Neutrophil (primary cell): Measurements from ENCODE around the gene ZNHIT3.
"Not testable (repeated sequence)": the region's sequence is repeated elsewhere in the genome, so short reads cannot be mapped to it uniquely, and the experiment has no call there.

Source experiments
- H3K27ac ChIP-seq: fragments of 200-600 bp; sonication (generic); 2 replicates; pipeline ENCODE4 v1.5.1; 2016; ENCODE audit warnings: mild to moderate bottlenecking, moderate library complexity
- H3K27me3 ChIP-seq: fragments of 200-600 bp; sonication (generic); 2 replicates; pipeline ENCODE4 v1.6.0; 2016; ENCODE audit warnings: mild to moderate bottlenecking
- H3K36me3 ChIP-seq: fragments of 200-600 bp; sonication (generic); 2 replicates; pipeline ENCODE4 v1.5.1; 2017
- H3K4me1 ChIP-seq, 2 experiments: fragments of 200-600 bp in 1 of 2; sonication (generic) in 1 of 2; 1 replicate in 1 of 2; 2 replicates in 1 of 2; pipeline versions ENCODE4 v1.5.1 to v1.6.1; 2013 to 2016; ENCODE audit warnings: low read depth in 1 of 2, low read length in 1 of 2, mild to moderate bottlenecking in 1 of 2, moderate library complexity in 1 of 2; ENCODE audit not compliant: control insufficient read depth in 1 of 2, insufficient read depth in 1 of 2
- H3K4me3 ChIP-seq, 2 experiments: fragments of 200-600 bp in 1 of 2; sonication (generic) in 1 of 2; 1 replicate in 1 of 2; 2 replicates in 1 of 2; pipeline ENCODE4 v1.5.1; 2013 to 2016; ENCODE audit warnings: low read depth in 1 of 2, low read length in 1 of 2, mild to moderate bottlenecking in 1 of 2, moderate library complexity in 1 of 2
- H3K9me3 ChIP-seq: fragments of 200-600 bp; sonication (generic); 2 replicates; pipeline ENCODE4 v1.5.1; 2016
- CTCF ChIP-seq: fragments of 200-600 bp; sonication (generic); IDR thresholded peaks from 2 replicates; pipeline ENCODE4 v1.5.1; 2016; ENCODE audit warnings: antibody characterized with exemption

ZNHIT3 gene

GRCh38 chr17:36481829-36482228, 4.7 kb upstream of the ZNHIT3 start:
- Histone ChIP-seq H3K4me1 (peaks cover 20 to 23% of the 10 kb centered on the region in 2 experiments), H3K4me3 (no peak overlapping the region), H3K27me3 (peaks cover 61% of the 10 kb centered on the region), H3K36me3 (no peaks in the 10 kb centered on the region), H3K27ac (no peak overlapping the region), H3K9me3 (no peaks in the 10 kb centered on the region)
- no peak for TF ChIP-seq CTCF

DNA sequence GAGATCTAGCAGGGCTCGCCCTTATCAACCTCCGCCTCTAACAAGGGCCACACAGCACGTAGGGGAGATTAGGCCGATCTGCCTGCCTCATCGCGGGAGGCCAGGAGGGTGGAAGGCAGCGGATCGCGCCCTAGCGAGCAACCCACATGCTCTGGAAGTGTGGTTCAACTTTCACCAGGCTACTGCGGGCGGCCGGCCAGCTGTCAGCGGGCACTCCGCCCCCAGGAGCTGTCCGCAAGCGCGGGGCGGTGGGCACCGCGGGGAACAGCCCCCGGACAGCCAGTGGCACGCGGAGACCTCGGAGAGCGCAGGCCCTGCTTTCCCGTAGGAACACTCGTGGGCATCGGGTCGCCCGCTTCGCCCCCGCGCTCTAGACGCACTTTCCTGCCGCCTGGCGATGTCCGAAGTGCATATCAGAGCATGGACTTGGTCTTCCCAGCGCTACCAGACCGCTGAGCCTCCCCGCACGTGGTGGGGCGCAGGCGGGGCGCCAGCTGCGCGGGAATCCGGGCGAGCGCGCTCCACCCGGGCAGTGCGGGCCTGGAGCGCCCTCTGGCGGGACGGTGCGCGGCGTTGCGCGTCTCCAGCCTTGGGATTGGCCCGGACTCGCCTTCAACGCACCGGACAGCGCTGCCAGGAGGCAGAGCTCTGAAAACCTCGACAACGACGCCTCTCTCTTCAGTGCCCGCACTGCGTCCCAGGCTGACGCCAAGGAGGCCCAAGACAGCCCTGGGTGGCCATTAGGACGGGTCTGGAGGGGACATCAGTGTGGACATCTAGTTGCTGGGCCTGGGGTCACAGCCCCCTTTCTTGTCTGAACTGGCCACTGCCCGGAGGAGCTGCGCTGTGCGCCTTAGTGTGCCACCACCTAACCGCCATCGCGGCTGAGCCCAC, 3.6 kb upstream of the ZNHIT3 start:
- TF ChIP-seq CTCF, result peak; percentile 93
- peak overlapping the region; percentile 14 to 66 for H3K4me3 ChIP-seq
- peaks cover 51% of the 10 kb centered on the region for H3K27me3 ChIP-seq
- no peaks in the 10 kb centered on the region for H3K36me3 ChIP-seq
- peaks cover 27 to 32% of the 10 kb centered on the region in 2 experiments for H3K4me1 ChIP-seq
- no peaks in the 10 kb centered on the region for H3K9me3 ChIP-seq
- peak overlapping the region; percentile 3 for H3K27ac ChIP-seq

GRCh38 chr17:36484021-36484420, 2.5 kb upstream of the ZNHIT3 start:
- H3K4me3 ChIP-seq, H3K9me3 ChIP-seq, H3K27ac ChIP-seq, H3K36me3 ChIP-seq: not testable (repeated sequence)
- Histone ChIP-seq H3K4me1 (peaks cover 27 to 32% of the 10 kb centered on the region in 2 experiments), H3K27me3 (peaks cover 43% of the 10 kb centered on the region)

- Histone ChIP-seq H3K4me3 (no peak overlapping the region), H3K27ac (no peak overlapping the region), H3K4me1 (peaks cover 27 to 32% of the 10 kb centered on the region in 2 experiments), H3K27me3 (peaks cover 33% of the 10 kb centered on the region), H3K36me3 (no peaks in the 10 kb centered on the region), H3K9me3 (no peaks in the 10 kb centered on the region)
- TF ChIP-seq CTCF, result no peak
Observed at GRCh38 chr17:36485027-36485426, 1.5 kb upstream of the ZNHIT3 start.

GRCh38 chr17:36485805-36486203, 677 bp upstream of the ZNHIT3 start:
- peak overlapping the region; percentile 80 for H3K27ac ChIP-seq

More at GRCh38 chr17:36485805-36486203, 677 bp upstream of the ZNHIT3 start:
- Histone ChIP-seq H3K4me3 (peak overlapping the region; percentile 73 to 95), H3K36me3 (no peaks in the 10 kb centered on the region), H3K27me3 (peaks cover 26% of the 10 kb centered on the region), H3K9me3 (no peaks in the 10 kb centered on the region), H3K4me1 (peaks cover 27 to 32% of the 10 kb centered on the region in 2 experiments)
- no peak for TF ChIP-seq CTCF
